Keratinocyte (primary cell): ENCODE results near the gene ZFYVE28. TPM values are rescaled to one million over a fixed set of nuclear protein-coding genes. Genes with fewer than 3 reads are reported as not detected.

Source experiments
- DNase-seq: peaks from one replicate; pipeline ENCODE4 v3.0.0-alpha.2; 2011; ENCODE audit warnings: low read depth, missing footprints, low spot score
- FAIRE-seq: peaks from 2 replicates; lab custom pipeline; 2011; peaks lifted over from hg19 to GRCh38; lab: Jason Lieb, UNC
- H2AFZ ChIP-seq: 2 replicates; pipeline ENCODE4 v1.6.0; 2012; ENCODE audit warnings: low read length, control low read depth, inconsistent platforms; ENCODE audit not compliant: control insufficient read depth
- H3K27ac ChIP-seq: 2 replicates; pipeline ENCODE4 v1.5.1; 2011; ENCODE audit warnings: low read length; ENCODE audit not compliant: control insufficient read depth, insufficient read depth
- H3K27me3 ChIP-seq: 3 replicates; pipeline ENCODE4 v1.6.0; 2011; ENCODE audit warnings: low read length; ENCODE audit not compliant: control insufficient read depth, insufficient read depth; ENCODE audit errors: extremely low read depth
- H3K36me3 ChIP-seq, 2 experiments: 2 replicates in 1 of 2; 3 replicates in 1 of 2; pipeline ENCODE4 v1.5.1; 2011; ENCODE audit warnings: low read length in 2 of 2, mild to moderate bottlenecking in 1 of 2; ENCODE audit not compliant: control insufficient read depth in 2 of 2, insufficient read depth in 2 of 2; ENCODE audit errors: extremely low read depth in 1 of 2
- H3K4me1 ChIP-seq: 3 replicates; pipeline ENCODE4 v1.5.1; 2011; ENCODE audit warnings: low read length; ENCODE audit not compliant: control insufficient read depth, insufficient read depth; ENCODE audit errors: extremely low read depth
- H3K4me2 ChIP-seq: 3 replicates; pipeline ENCODE4 v1.6.0; 2011; ENCODE audit warnings: low read depth, low read length; ENCODE audit not compliant: control insufficient read depth, insufficient read depth; ENCODE audit errors: extremely low read depth
- H3K4me3 ChIP-seq, 3 experiments: fragments of 200-600 bp in 1 of 3; sonication (generic) in 1 of 3; 2 replicates in 2 of 3; 3 replicates in 1 of 3; pipeline ENCODE4 v1.5.1; 2011 to 2016; ENCODE audit warnings: low read length in 3 of 3, mild to moderate bottlenecking in 3 of 3, control low read depth in 2 of 3, inconsistent platforms in 1 of 3, low read depth in 1 of 3, mixed read lengths in 1 of 3, mixed run types in 1 of 3, moderate library complexity in 1 of 3; ENCODE audit not compliant: control insufficient read depth in 2 of 3, insufficient read depth in 2 of 3; ENCODE audit errors: extremely low read depth in 1 of 3
- H3K79me2 ChIP-seq: 2 replicates; pipeline ENCODE4 v1.6.0; 2012; ENCODE audit warnings: low read length; ENCODE audit not compliant: control insufficient read depth, insufficient read depth
- H3K9ac ChIP-seq: 3 replicates; pipeline ENCODE4 v1.6.0; 2011; ENCODE audit warnings: low read length; ENCODE audit not compliant: control insufficient read depth, insufficient read depth; ENCODE audit errors: extremely low read depth
- H3K9me1 ChIP-seq: 3 replicates; pipeline ENCODE4 v1.6.0; 2011; ENCODE audit warnings: low read length; ENCODE audit not compliant: control insufficient read depth, insufficient read depth; ENCODE audit errors: extremely low read depth
- H3K9me3 ChIP-seq: 2 replicates; pipeline ENCODE4 v1.5.1; 2012; ENCODE audit warnings: low read depth, low read length; ENCODE audit not compliant: control insufficient read depth
- H4K20me1 ChIP-seq: 3 replicates; pipeline ENCODE4 v1.6.0; 2011; ENCODE audit warnings: low read length; ENCODE audit not compliant: control insufficient read depth, insufficient read depth; ENCODE audit errors: extremely low read depth
- EZH2 ChIP-seq: IDR thresholded peaks from one replicate; pipeline ENCODE4 v1.6.1; 2012; ENCODE audit warnings: inconsistent platforms, mild to moderate bottlenecking, low read length, moderate library complexity
- dilution Hi-C: fragments of 300-500 bp; cut with MboI; formaldehyde crosslinking; loops from one replicate; pipeline ENCODE4 v1.7.0; 2020; ENCODE audit warnings: low sequenced_read_pairs; ENCODE audit not compliant: extremely low pct_ligation_motif_present
- polyA plus RNA-seq, 5 experiments: library from polyadenylated mRNA; depleted of rRNA in 3 of 5; stranded (reverse) in 3 of 5; stranded (forward) in 1 of 5; unstranded in 1 of 5; fragments of >200 nt; gene quantifications; 1 replicate in 1 of 5; 2 replicates in 3 of 5; 3 replicates in 1 of 5; pipeline versions ENCODE4 v1.2.1 to v1.2.3, GENCODE V29; 2011 to 2012; ENCODE audit warnings: missing spikeins in 2 of 5, low read depth in 1 of 5, low replicate concordance in 1 of 5
- TF ChIP-seq, protein P1 (sequence below), 3 experiments: IDR thresholded peaks in 1 of 3; conservative IDR thresholded peaks in 1 of 3; optimal IDR thresholded peaks in 1 of 3; 2 replicates in 2 of 3; 3 replicates in 1 of 3; pipeline versions ENCODE3 to v1.5.1; 2011; ENCODE audit warnings: low read length in 3 of 3, mild to moderate bottlenecking in 3 of 3, moderate library complexity in 2 of 3, control low read depth in 1 of 3, inconsistent platforms in 1 of 3; ENCODE audit not compliant: insufficient read depth in 2 of 3; ENCODE audit errors: extremely low read depth in 1 of 3

ZFYVE28 gene
- polyA plus RNA-seq, 1 donor (not counting 4 experiments of a cell fraction or from before 2014, with no cell fraction given) = 0.33 TPM

GRCh38 chr4:2284161-2284933, 134.1 kb downstream of the ZFYVE28 start:
- Histone ChIP-seq H3K9me3 (no peaks in the 10 kb centered on the region), H3K4me1 (peaks cover 7% of the 10 kb centered on the region), H3K9me1 (no peaks in the 10 kb centered on the region), H2AFZ (no peak overlapping the region), H3K79me2 (no peaks in the 10 kb centered on the region), H3K9ac (no peak overlapping the region), H3K27me3 (no peaks in the 10 kb centered on the region), H3K27ac (no peak overlapping the region), H3K36me3 (no peaks in the 10 kb centered on the region), H4K20me1 (no peaks in the 10 kb centered on the region), H3K4me3 (no peak overlapping the region), H3K4me2 (no peak overlapping the region)
- no peak for FAIRE-seq
- no peak for DNase-seq
- TF ChIP-seq EZH2 = no peak
- TF ChIP-seq, protein P1, sequence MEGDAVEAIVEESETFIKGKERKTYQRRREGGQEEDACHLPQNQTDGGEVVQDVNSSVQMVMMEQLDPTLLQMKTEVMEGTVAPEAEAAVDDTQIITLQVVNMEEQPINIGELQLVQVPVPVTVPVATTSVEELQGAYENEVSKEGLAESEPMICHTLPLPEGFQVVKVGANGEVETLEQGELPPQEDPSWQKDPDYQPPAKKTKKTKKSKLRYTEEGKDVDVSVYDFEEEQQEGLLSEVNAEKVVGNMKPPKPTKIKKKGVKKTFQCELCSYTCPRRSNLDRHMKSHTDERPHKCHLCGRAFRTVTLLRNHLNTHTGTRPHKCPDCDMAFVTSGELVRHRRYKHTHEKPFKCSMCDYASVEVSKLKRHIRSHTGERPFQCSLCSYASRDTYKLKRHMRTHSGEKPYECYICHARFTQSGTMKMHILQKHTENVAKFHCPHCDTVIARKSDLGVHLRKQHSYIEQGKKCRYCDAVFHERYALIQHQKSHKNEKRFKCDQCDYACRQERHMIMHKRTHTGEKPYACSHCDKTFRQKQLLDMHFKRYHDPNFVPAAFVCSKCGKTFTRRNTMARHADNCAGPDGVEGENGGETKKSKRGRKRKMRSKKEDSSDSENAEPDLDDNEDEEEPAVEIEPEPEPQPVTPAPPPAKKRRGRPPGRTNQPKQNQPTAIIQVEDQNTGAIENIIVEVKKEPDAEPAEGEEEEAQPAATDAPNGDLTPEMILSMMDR (optimal IDR thresholded peaks at IDR 0.05 in 1 of 3, IDR thresholded peaks at IDR 0.05 in 1 of 3, conservative IDR thresholded peaks at IDR 0.05 in 1 of 3; ENCODE audit: extremely low read depth in 1 of 3, insufficient read depth in 2 of 3, low read length in 3 of 3) = no peak
- dilution Hi-C loops = no loop called here

DNA sequence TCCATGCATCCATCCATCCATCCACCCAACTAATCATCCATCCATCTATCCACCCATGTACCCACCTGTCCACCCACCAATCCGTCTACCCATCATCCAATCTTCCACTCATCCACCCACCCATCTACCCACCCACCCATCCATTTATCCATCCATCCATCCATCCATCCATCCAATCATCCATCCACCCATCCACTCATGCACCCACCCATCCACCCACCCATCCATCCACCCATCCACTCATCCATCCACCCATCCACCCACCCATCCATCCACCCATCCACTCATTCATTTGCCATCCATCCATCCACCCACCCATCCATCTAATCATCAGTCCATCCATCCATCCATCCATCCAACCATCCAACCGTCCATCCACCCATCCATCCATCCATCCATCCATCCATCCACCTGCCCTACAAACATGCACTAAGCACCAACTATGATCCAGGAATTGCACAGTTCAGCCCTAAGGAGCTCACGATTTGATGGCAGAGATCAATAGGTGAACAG, 135.2 kb downstream of the ZFYVE28 start:
- Histone ChIP-seq H3K9ac (no peak overlapping the region), H3K4me1 (peaks cover 7% of the 10 kb centered on the region), H3K27me3 (no peaks in the 10 kb centered on the region), H2AFZ (no peak overlapping the region), H3K27ac (no peak overlapping the region), H3K9me3 (no peaks in the 10 kb centered on the region), H3K4me2 (no peak overlapping the region), H3K4me3 (no peak overlapping the region), H4K20me1 (no peaks in the 10 kb centered on the region), H3K79me2 (no peaks in the 10 kb centered on the region), H3K36me3 (no peaks in the 10 kb centered on the region), H3K9me1 (no peaks in the 10 kb centered on the region)
- dilution Hi-C loops = no loop called here
- DNase-seq (no peak), FAIRE-seq (no peak)
- TF ChIP-seq, protein P1 (optimal IDR thresholded peaks at IDR 0.05 in 1 of 3, IDR thresholded peaks at IDR 0.05 in 1 of 3, conservative IDR thresholded peaks at IDR 0.05 in 1 of 3; ENCODE audit: extremely low read depth in 1 of 3, insufficient read depth in 2 of 3, low read length in 3 of 3) = no peak
- no peak for TF ChIP-seq EZH2
